Peyer's patch (tissue), 4 donors: ENCODE data around the gene BBS4. TPM values are rescaled to one million over a fixed set of nuclear protein-coding genes. Genes with fewer than 3 reads are reported as not detected.
"Not testable (repeated sequence)": the region's sequence is repeated elsewhere in the genome, so short reads cannot be mapped to it uniquely, and the experiment has no call there.

ENCODE experiments used
- DNase-seq, 3 donors: peaks; one replicate each; pipeline ENCODE4 v3.0.0-alpha.2; 2017 to 2019
- H3K27ac ChIP-seq, 4 donors: fragments of 200-600 bp; sonication (generic); one replicate each; pipeline ENCODE4 v1.5.1; 2016 to 2019
- H3K27me3 ChIP-seq, 2 donors: fragments of 200-600 bp; sonication (generic); one replicate each; pipeline ENCODE4 v1.5.1; 2019
- H3K36me3 ChIP-seq, 3 donors: fragments of 200-600 bp; sonication (generic); one replicate each; pipeline ENCODE4 v1.5.1; 2016 to 2019
- H3K4me1 ChIP-seq, 4 donors: fragments of 200-600 bp; sonication (generic); one replicate each; pipeline ENCODE4 v1.5.1; 2016 to 2019
- H3K4me3 ChIP-seq, 4 donors: fragments of 200-600 bp; sonication (generic); 1 replicate in 3 of 4; 2 replicates in 1 of 4; pipeline ENCODE4 v1.5.1; 2016 to 2019; ENCODE audit warnings: mild to moderate bottlenecking in 1 of 4
- H3K9me3 ChIP-seq, 4 donors: fragments of 200-600 bp; sonication (generic); one replicate each; pipeline ENCODE4 v1.5.1; 2016 to 2019; ENCODE audit warnings: mild to moderate bottlenecking in 1 of 4
- CTCF ChIP-seq, 6 experiments: fragments of 450-650 bp in 4 of 6; fragments of 200-600 bp in 2 of 6; sonication (generic) in 1 of 6; IDR thresholded peaks; one replicate each; pipeline ENCODE4 v1.5.1; 2017 to 2019; ENCODE audit warnings: antibody characterized with exemption in 6 of 6, mild to moderate bottlenecking in 3 of 6, moderate library complexity in 1 of 6
- POLR2A ChIP-seq, 2 donors: fragments of 450-650 bp; IDR thresholded peaks; one replicate each; pipeline ENCODE4 v1.5.1; 2017; ENCODE audit warnings: antibody characterized with exemption in 2 of 2, mild to moderate bottlenecking in 2 of 2, moderate library complexity in 2 of 2
- total RNA-seq, 4 donors: library from RNA; depleted of rRNA; stranded (reverse); fragments of >200 nt; gene quantifications; one replicate each; pipeline ENCODE4 v1.1.0, GENCODE V29; 2016

Gene BBS4
- total RNA-seq, 4 donors from 2014 or later: 13.8 to 37.3 (median 24.7) TPM

- not testable (repeated sequence) for H3K27ac ChIP-seq, H3K9me3 ChIP-seq
- peak overlapping the region in 2 of 4 donors; percentile 35 to 44 for H3K4me3 ChIP-seq
Observed at GRCh38 chr15:72670656-72671352, 15.2 kb upstream of the BBS4 start.

GRCh38 chr15:72671525-72671924 lies 14.5 kb upstream of the BBS4 start:
- no peaks in the 10 kb centered on the region for H3K4me1 ChIP-seq
- no peak for DNase-seq
- TF ChIP-seq CTCF (IDR thresholded peaks at IDR 0.05) (no peak), POLR2A (IDR thresholded peaks at IDR 0.05) (no peak)
- H3K4me3 ChIP-seq: no peak overlapping the region
- H3K36me3 ChIP-seq: no peaks in the 10 kb centered on the region
- no peaks in the 10 kb centered on the region for H3K27me3 ChIP-seq
- no peaks in the 10 kb centered on the region for H3K9me3 ChIP-seq
- H3K27ac ChIP-seq: no peak overlapping the region

More at GRCh38 chr15:72670656-72671352, 15.2 kb upstream of the BBS4 start:
- H3K27me3 ChIP-seq, H3K4me1 ChIP-seq, H3K36me3 ChIP-seq: not testable (repeated sequence)
- DNase-seq: peak; percentile 74 to 92 (median 89)
- peak; percentile 33 to 86 (median 72) for TF ChIP-seq CTCF (IDR thresholded peaks at IDR 0.05)

- Histone ChIP-seq H3K27me3 (no peaks in the 10 kb centered on the region), H3K4me3 (no peak overlapping the region), H3K4me1 (no peaks in the 10 kb centered on the region), H3K27ac (no peak overlapping the region), H3K9me3 (no peaks in the 10 kb centered on the region), H3K36me3 (no peaks in the 10 kb centered on the region)
- no peak for DNase-seq
- TF ChIP-seq CTCF (IDR thresholded peaks at IDR 0.05): no peak
- no peak for TF ChIP-seq POLR2A (IDR thresholded peaks at IDR 0.05)
Observed at GRCh38 chr15:72676838-72677237, 9.2 kb upstream of the BBS4 start.

- no peak for DNase-seq
- no peaks in the 10 kb centered on the region for H3K9me3 ChIP-seq
- no peak overlapping the region for H3K4me3 ChIP-seq
- H3K27me3 ChIP-seq: no peaks in the 10 kb centered on the region
- peaks cover 0 to 5% (median 0%) of the 10 kb centered on the region in 4 donors for H3K4me1 ChIP-seq
- TF ChIP-seq POLR2A (IDR thresholded peaks at IDR 0.05) (no peak), CTCF (IDR thresholded peaks at IDR 0.05) (no peak)
- no peaks in the 10 kb centered on the region for H3K36me3 ChIP-seq
- H3K27ac ChIP-seq: no peak overlapping the region
Observed at GRCh38 chr15:72680931-72681330, 5.1 kb upstream of the BBS4 start.

GRCh38 chr15:72682772-72683171 lies 3.2 kb upstream of the BBS4 start:
- TF ChIP-seq CTCF (IDR thresholded peaks at IDR 0.05) (no peak), POLR2A (IDR thresholded peaks at IDR 0.05) (no peak)
- Histone ChIP-seq H3K4me1 (peaks cover 0 to 11% (median 0%) of the 10 kb centered on the region in 4 donors), H3K36me3 (no peaks in the 10 kb centered on the region)

More at GRCh38 chr15:72682772-72683171, 3.2 kb upstream of the BBS4 start:
- no peak overlapping the region for H3K4me3 ChIP-seq
- H3K9me3 ChIP-seq: no peaks in the 10 kb centered on the region
- no peaks in the 10 kb centered on the region for H3K27me3 ChIP-seq
- H3K27ac ChIP-seq: no peak overlapping the region
- no peak for DNase-seq
